Erythroblast (primary cell): ENCODE data around the gene MAST2.

Experiments
- GATA1 ChIP-seq: IDR thresholded peaks from 2 replicates; pipeline ENCODE4 v1.6.1; 2011; ENCODE audit warnings: low read depth, mild to moderate bottlenecking, control low read depth, low read length, moderate library complexity
- POLR2A ChIP-seq: IDR thresholded peaks from 2 replicates; pipeline ENCODE4 v1.6.1; 2011; ENCODE audit warnings: mild to moderate bottlenecking, low read length

- TF ChIP-seq POLR2A (no peak), GATA1 (no peak)
These were observed 168.6 kb downstream of the MAST2 start for GRCh38 chr1:45971922-45972531.
